ENCODE data around the gene SEMA4B. TPM values are rescaled to one million over a fixed set of nuclear protein-coding genes. Genes with fewer than 3 reads are reported as not detected.
A peak's percentile ranks its signal among the peaks of the same experiment; 100 is the strongest.

SEMA4B gene
- total and polyA plus RNA-seq, 9 of the 15 experiments (the other 6 are each of a cell fraction or from before 2014, with no cell fraction given): 1.3 to 33.6 (median 11.0) TPM

DNA sequence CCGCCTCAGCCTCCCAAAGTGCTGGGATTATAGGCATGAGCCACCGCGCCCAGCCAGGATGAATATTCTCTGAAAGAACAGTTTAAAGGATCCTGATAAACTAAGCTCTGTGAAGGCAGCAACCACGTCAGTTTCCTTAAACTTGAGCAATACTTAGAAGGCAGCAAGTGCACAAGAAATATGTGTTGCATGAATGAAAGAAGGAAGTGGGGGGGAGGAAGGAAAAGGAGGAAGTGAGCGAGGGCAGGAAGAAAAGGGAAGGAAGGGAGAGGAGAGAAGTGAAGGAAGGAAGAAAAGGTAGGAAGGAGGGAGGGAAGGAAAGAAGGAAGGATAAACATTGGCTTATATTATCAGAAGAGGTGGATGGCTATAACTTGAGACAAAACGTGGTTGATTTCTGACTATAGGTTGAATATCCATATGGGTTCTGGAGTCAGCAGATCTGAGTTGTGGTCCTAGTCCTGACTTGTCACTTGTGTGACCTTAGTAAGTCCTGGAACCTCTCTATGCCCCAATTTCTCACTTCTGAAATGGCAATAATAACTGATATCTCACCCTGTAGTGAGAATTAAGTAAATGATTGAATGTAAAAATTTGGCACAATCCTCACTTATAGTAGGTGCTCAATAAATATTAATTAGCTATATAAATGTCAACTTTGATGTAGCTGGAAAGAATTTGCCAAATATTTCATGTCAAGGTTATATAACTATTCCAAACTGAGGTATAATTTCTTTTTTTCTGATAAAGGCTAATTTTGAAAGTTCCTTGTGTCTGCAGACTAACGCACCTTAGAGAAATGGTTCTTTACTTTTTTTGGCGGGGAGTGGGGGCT is 12.0 kb upstream of the SEMA4B start (continued):
- TF ChIP-seq, protein P1, sequence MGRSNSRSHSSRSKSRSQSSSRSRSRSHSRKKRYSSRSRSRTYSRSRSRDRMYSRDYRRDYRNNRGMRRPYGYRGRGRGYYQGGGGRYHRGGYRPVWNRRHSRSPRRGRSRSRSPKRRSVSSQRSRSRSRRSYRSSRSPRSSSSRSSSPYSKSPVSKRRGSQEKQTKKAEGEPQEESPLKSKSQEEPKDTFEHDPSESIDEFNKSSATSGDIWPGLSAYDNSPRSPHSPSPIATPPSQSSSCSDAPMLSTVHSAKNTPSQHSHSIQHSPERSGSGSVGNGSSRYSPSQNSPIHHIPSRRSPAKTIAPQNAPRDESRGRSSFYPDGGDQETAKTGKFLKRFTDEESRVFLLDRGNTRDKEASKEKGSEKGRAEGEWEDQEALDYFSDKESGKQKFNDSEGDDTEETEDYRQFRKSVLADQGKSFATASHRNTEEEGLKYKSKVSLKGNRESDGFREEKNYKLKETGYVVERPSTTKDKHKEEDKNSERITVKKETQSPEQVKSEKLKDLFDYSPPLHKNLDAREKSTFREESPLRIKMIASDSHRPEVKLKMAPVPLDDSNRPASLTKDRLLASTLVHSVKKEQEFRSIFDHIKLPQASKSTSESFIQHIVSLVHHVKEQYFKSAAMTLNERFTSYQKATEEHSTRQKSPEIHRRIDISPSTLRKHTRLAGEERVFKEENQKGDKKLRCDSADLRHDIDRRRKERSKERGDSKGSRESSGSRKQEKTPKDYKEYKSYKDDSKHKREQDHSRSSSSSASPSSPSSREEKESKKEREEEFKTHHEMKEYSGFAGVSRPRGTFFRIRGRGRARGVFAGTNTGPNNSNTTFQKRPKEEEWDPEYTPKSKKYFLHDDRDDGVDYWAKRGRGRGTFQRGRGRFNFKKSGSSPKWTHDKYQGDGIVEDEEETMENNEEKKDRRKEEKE (IDR thresholded peaks at IDR 0.05; ENCODE audit: borderline replicate concordance in 1 of 2, control insufficient read depth in 1 of 2, low read depth in 2 of 2, low read length in 1 of 2): no peak
- 0 out of 4 replicates have a peak, but pooled peaks of 1 of the 2 experiments have one; percentile 48 for TF ChIP-seq CSDE1 (IDR thresholded peaks at IDR 0.05)
- TF ChIP-seq ZNF133 (CRISPR knock-in tag; IDR thresholded peaks at IDR 0.05): no peak
- TF ChIP-seq ZNF324 (CRISPR knock-in tag; IDR thresholded peaks at IDR 0.05): no peak
- peak; percentile 66 for TF ChIP-seq ASH1L (IDR thresholded peaks at IDR 0.05; ENCODE audit: borderline replicate concordance, low read depth, partially characterized antibody)
- no peak for TF ChIP-seq ZNF41 (CRISPR knock-in tag; conservative IDR thresholded peaks at IDR 0.05)
- no peak for TF ChIP-seq SREBF2 (CRISPR knock-in tag; IDR thresholded peaks at IDR 0.05)
- TF ChIP-seq EP300 (IDR thresholded peaks at IDR 0.05; ENCODE audit: low read length): no peak
- TF ChIP-seq CBFA2T3 (IDR thresholded peaks at IDR 0.05): no peak
- no peak for TF ChIP-seq GTF2F1 (IDR thresholded peaks at IDR 0.05; ENCODE audit: low read depth, low read length)
- no peak for TF ChIP-seq POLR2A (conservative IDR thresholded peaks at IDR 0.05)
- TF ChIP-seq ZKSCAN3 (CRISPR knock-in tag; IDR thresholded peaks at IDR 0.05): no peak
- TF ChIP-seq MAFF (IDR thresholded peaks at IDR 0.05; ENCODE audit: low read length): no peak
- TF ChIP-seq MTA1 (IDR thresholded peaks at IDR 0.05; ENCODE audit: borderline replicate concordance): peak; percentile 91
- TF ChIP-seq ZNF165 (CRISPR knock-in tag; IDR thresholded peaks at IDR 0.05; ENCODE audit: borderline replicate concordance): no peak
- no peak for TF ChIP-seq DACH1 (IDR thresholded peaks at IDR 0.05; ENCODE audit: partially characterized antibody)
- no peak for TF ChIP-seq RHOXF2B (CRISPR knock-in tag; conservative IDR thresholded peaks at IDR 0.05)
- TF ChIP-seq, protein P2, sequence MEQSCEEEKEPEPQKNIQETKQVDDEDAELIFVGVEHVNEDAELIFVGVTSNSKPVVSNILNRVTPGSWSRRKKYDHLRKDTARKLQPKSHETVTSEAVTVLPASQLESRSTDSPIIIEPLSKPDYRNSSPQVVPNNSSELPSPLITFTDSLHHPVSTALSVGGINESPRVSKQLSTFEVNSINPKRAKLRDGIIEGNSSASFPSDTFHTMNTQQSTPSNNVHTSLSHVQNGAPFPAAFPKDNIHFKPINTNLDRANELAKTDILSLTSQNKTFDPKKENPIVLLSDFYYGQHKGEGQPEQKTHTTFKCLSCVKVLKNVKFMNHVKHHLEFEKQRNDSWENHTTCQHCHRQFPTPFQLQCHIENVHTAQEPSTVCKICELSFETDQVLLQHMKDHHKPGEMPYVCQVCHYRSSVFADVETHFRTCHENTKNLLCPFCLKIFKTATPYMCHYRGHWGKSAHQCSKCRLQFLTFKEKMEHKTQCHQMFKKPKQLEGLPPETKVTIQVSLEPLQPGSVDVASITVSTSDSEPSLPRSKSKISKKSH (CRISPR knock-in tag; IDR thresholded peaks at IDR 0.05): no peak
- no peak for TF ChIP-seq ZNF253 (CRISPR knock-in tag; conservative IDR thresholded peaks at IDR 0.05)
- no peak for TF ChIP-seq ZNF79 (CRISPR knock-in tag; IDR thresholded peaks at IDR 0.05; ENCODE audit: low read depth)
- 0 out of 2 replicates have a peak, but pooled peaks have one; percentile 87 for TF ChIP-seq DNMT1 (IDR thresholded peaks at IDR 0.05)
- TF ChIP-seq, protein P3, sequence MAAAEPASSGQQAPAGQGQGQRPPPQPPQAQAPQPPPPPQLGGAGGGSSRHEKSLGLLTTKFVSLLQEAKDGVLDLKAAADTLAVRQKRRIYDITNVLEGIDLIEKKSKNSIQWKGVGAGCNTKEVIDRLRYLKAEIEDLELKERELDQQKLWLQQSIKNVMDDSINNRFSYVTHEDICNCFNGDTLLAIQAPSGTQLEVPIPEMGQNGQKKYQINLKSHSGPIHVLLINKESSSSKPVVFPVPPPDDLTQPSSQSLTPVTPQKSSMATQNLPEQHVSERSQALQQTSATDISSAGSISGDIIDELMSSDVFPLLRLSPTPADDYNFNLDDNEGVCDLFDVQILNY (CRISPR knock-in tag; IDR thresholded peaks at IDR 0.05): no peak
- TF ChIP-seq, protein P4, sequence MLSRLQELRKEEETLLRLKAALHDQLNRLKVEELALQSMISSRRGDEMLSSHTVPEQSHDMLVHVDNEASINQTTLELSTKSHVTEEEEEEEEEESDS (CRISPR knock-in tag; IDR thresholded peaks at IDR 0.05): no peak
- TF ChIP-seq SOX6 (IDR thresholded peaks at IDR 0.05): no peak
